A673 (cell line): ENCODE measurements around the gene GPATCH2. TPM values are rescaled to one million over a fixed set of nuclear protein-coding genes. Genes with fewer than 3 reads are reported as not detected.

ENCODE experiments used
- BruUV-seq: library from RNA; stranded (reverse); fragments of 400-500 nt; replicated peaks from 2 replicates; lab custom pipeline; 2021; lab: Mats Ljungman, UMichigan
- CTCF ChIA-PET: fragments of 300-600 bp; sonication (Branson Sonifier 250); formaldehyde crosslinking; loops from one replicate; lab custom pipeline; 2022; ENCODE audit warnings: antibody characterized with exemption; lab: Charles Lee
- POLR2A ChIA-PET: fragments of 300-600 bp; sonication (Branson Sonifier 250); formaldehyde crosslinking; loops from one replicate; lab custom pipeline; 2022; ENCODE audit warnings: antibody characterized with exemption; ENCODE audit not compliant: low non-redundant PET; lab: Charles Lee
- DNase-seq: peaks from one replicate; pipeline ENCODE4 v3.0.0-alpha.2; 2015; ENCODE audit warnings: low spot score
- H3K27ac ChIP-seq: fragments of 200-600 bp; sonication (generic); 2 replicates; pipeline ENCODE4 v1.5.1; 2016; ENCODE audit warnings: mixed run types, low read depth, mild to moderate bottlenecking, mixed read lengths, antibody characterized with exemption, low read length; ENCODE audit not compliant: poor library complexity, severe bottlenecking
- H3K27me3 ChIP-seq: fragments of 200-600 bp; sonication (generic); replicated peaks from 2 replicates; pipeline ENCODE4 v1.6.1; 2017; ENCODE audit warnings: mixed run types, low read depth, mild to moderate bottlenecking, mixed read lengths, antibody characterized with exemption, low read length; ENCODE audit not compliant: insufficient read depth, poor library complexity
- H3K36me3 ChIP-seq: fragments of 200-600 bp; sonication (generic); 2 replicates; pipeline ENCODE4 v1.6.1; 2016; ENCODE audit warnings: mixed run types, mild to moderate bottlenecking, mixed read lengths, antibody characterized with exemption, low read length; ENCODE audit not compliant: insufficient read depth, poor library complexity, severe bottlenecking
- H3K4me1 ChIP-seq: fragments of 200-600 bp; sonication (generic); 2 replicates; pipeline ENCODE4 v1.6.1; 2017; ENCODE audit warnings: mixed run types, mild to moderate bottlenecking, mixed read lengths, antibody characterized with exemption, low read length; ENCODE audit not compliant: insufficient read depth, poor library complexity, severe bottlenecking
- H3K4me3 ChIP-seq: fragments of 200-600 bp; sonication (generic); 2 replicates; pipeline ENCODE4 v1.5.1; 2016; ENCODE audit warnings: low read depth, mixed run types, mild to moderate bottlenecking, mixed read lengths, low read length; ENCODE audit not compliant: poor library complexity, severe bottlenecking
- H3K9me3 ChIP-seq: fragments of 200-600 bp; sonication (generic); 2 replicates; pipeline ENCODE4 v1.6.1; 2016; ENCODE audit warnings: mixed run types, low read depth, mild to moderate bottlenecking, mixed read lengths, antibody characterized with exemption, low read length; ENCODE audit not compliant: poor library complexity, severe bottlenecking
- EZH2 ChIP-seq: fragments of 200-600 bp; sonication (generic); IDR thresholded peaks from 2 replicates; pipeline ENCODE4 v1.6.1; 2017; ENCODE audit warnings: borderline replicate concordance, low read depth, mild to moderate bottlenecking, mixed read lengths, antibody characterized with exemption, low read length; ENCODE audit not compliant: poor library complexity, severe bottlenecking
- intact Hi-C: fragments of 100-400 bp; cut with micrococcal nuclease; formaldehyde crosslinking; loops from one replicate; pipeline ENCODE4 v1.10.0; 2022; ENCODE audit not compliant: unreplicated experiment
- total RNA-seq: library from RNA; stranded (reverse); gene quantifications from 2 replicates; pipeline ENCODE4 v1.2.3, GENCODE V29; 2021
- TF ChIP-seq, protein P1 (sequence below): fragments of 300-800, 200-600 bp; sonication (generic); conservative IDR thresholded peaks from 2 replicates; pipeline ENCODE4 v1.5.1; 2017; ENCODE audit warnings: low read depth, mild to moderate bottlenecking, antibody characterized with exemption, low read length, moderate library complexity, mixed read lengths

GPATCH2 gene
- total RNA-seq, 1 experiment from 2014 or later = 15.3 TPM

DNA sequence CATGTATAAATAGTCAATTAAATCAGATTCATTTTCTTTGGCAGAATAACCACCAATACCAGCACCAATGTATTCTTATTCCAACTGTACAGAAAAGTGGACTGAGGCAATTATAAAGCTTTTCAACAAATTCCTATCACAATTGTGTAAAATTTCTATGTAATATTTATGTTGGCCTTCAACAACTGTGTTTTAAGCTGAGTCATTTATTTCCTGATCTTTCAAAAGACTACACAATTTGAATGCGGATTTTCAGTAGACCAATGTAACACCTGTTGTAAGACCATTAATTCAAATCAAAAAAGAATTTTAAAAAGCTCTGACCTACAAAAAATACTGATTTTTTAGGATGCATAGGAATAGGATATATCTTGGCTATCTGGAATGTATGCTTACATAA is 25.5 kb downstream of the GPATCH2 start:
- peaks cover 8% of the 10 kb centered on the region for H3K36me3 ChIP-seq
- peaks cover 8% of the 10 kb centered on the region for H3K4me1 ChIP-seq
- TF ChIP-seq EZH2 = no peak
- TF ChIP-seq, protein P1, sequence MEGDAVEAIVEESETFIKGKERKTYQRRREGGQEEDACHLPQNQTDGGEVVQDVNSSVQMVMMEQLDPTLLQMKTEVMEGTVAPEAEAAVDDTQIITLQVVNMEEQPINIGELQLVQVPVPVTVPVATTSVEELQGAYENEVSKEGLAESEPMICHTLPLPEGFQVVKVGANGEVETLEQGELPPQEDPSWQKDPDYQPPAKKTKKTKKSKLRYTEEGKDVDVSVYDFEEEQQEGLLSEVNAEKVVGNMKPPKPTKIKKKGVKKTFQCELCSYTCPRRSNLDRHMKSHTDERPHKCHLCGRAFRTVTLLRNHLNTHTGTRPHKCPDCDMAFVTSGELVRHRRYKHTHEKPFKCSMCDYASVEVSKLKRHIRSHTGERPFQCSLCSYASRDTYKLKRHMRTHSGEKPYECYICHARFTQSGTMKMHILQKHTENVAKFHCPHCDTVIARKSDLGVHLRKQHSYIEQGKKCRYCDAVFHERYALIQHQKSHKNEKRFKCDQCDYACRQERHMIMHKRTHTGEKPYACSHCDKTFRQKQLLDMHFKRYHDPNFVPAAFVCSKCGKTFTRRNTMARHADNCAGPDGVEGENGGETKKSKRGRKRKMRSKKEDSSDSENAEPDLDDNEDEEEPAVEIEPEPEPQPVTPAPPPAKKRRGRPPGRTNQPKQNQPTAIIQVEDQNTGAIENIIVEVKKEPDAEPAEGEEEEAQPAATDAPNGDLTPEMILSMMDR = no peak
- H3K4me3 ChIP-seq = no peak overlapping the region
- no peaks in the 10 kb centered on the region for H3K9me3 ChIP-seq
- intact Hi-C loops = no loop called here
- H3K27me3 ChIP-seq = no peaks in the 10 kb centered on the region
- no peak for DNase-seq
- CTCF ChIA-PET = no interaction called here
- BruUV-seq = no TSS peak
- H3K27ac ChIP-seq = no peak overlapping the region
- POLR2A ChIA-PET = no interaction called here

DNA sequence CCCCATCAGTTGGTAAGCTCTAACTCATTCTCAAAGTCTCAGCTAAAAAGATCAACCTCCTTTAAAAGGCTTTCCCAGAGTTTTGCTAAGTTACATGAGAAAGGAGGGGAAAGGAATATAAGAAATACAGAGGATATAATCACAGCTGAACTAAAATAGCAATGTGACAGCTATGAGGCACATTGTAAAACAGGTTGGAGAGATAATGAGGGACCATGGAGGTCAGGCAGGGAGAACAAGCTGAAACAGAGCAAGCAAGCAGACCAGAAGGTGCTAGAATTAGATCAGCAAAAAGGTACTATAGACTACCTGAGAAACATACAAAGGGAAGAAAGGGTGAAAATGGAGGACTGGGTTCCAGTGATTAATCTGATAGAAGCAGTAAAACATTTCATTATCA is 28.5 kb downstream of the GPATCH2 start:
- intact Hi-C loops = no loop called here
- no peak overlapping the region for H3K27ac ChIP-seq
- CTCF ChIA-PET = no interaction called here
- H3K4me1 ChIP-seq = peaks cover 8% of the 10 kb centered on the region
- no peaks in the 10 kb centered on the region for H3K9me3 ChIP-seq
- no peaks in the 10 kb centered on the region for H3K27me3 ChIP-seq
- no TSS peak for BruUV-seq
- TF ChIP-seq EZH2 = no peak
- TF ChIP-seq, protein P1 = no peak
- no peak for DNase-seq
- H3K4me3 ChIP-seq = no peak overlapping the region
- no peaks in the 10 kb centered on the region for H3K36me3 ChIP-seq
- POLR2A ChIA-PET = no interaction called here

DNA sequence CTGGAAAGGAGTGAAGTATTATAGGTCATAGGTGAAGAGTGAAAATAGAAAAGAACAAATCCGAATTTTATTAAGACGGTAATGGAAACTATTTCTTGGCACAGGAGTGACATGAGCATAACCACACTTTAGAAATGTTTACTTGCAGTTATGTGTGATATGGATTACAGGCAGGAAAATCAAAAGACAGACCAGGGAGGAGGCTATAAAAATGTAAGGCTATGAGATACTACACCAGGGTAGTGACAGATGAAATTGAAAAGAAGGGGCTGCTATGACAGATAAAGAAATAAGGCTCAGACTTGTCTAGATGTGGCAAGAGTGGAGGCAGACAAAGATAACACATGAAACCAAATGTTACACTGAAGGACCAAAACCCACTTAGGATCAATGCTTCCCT is 31.7 kb downstream of the GPATCH2 start:
- Histone ChIP-seq H3K27ac (no peak overlapping the region), H3K9me3 (no peaks in the 10 kb centered on the region), H3K36me3 (no peaks in the 10 kb centered on the region), H3K4me1 (no peaks in the 10 kb centered on the region), H3K4me3 (no peak overlapping the region), H3K27me3 (no peaks in the 10 kb centered on the region)
- intact Hi-C loops = no loop called here
- TF ChIP-seq, protein P1 = no peak
- TF ChIP-seq EZH2 = no peak
- DNase-seq = no peak
- ChIA-PET POLR2A (no interaction called here), CTCF (no interaction called here)
- no TSS peak for BruUV-seq
